Effector memory CD4-positive, alpha-beta T cell (primary cell): ENCODE results near the gene NUBPL.
"Not testable (repeated sequence)": the region's sequence is repeated elsewhere in the genome, so short reads cannot be mapped to it uniquely, and the experiment has no call there.

Experiments used
- DNase-seq, 3 donors: peaks; one replicate each; pipeline ENCODE4 v3.0.0-alpha.2; 2020
- H3K27ac ChIP-seq: 2 replicates; pipeline ENCODE4 v1.7.0; 2013; ENCODE audit warnings: mild to moderate bottlenecking, low read length, moderate library complexity; ENCODE audit not compliant: insufficient read depth, poor library complexity, severe bottlenecking
- H3K27me3 ChIP-seq: replicated peaks from 2 replicates; pipeline ENCODE4 v1.7.0; 2013; ENCODE audit warnings: mild to moderate bottlenecking, low read length; ENCODE audit not compliant: insufficient read depth, control insufficient read depth, poor library complexity, severe bottlenecking
- H3K36me3 ChIP-seq: 2 replicates; pipeline ENCODE4 v1.7.0; 2013; ENCODE audit warnings: mild to moderate bottlenecking, low read length, moderate library complexity; ENCODE audit not compliant: control insufficient read depth, insufficient read depth
- H3K4me1 ChIP-seq: 2 replicates; pipeline ENCODE4 v1.7.0; 2013; ENCODE audit warnings: low read length, mild to moderate bottlenecking; ENCODE audit not compliant: control insufficient read depth, insufficient read depth, poor library complexity, severe bottlenecking
- H3K4me3 ChIP-seq: 2 replicates; pipeline ENCODE4 v1.7.0; 2013; ENCODE audit warnings: low read length, low read depth, mild to moderate bottlenecking; ENCODE audit not compliant: insufficient read depth, poor library complexity, severe bottlenecking
- H3K9me3 ChIP-seq: 2 replicates; pipeline ENCODE4 v1.7.0; 2013; ENCODE audit warnings: mild to moderate bottlenecking, low read length, moderate library complexity; ENCODE audit not compliant: control insufficient read depth

NUBPL gene

GRCh38 chr14:31596342-31597095 is 35.3 kb downstream of the NUBPL start:
- Histone ChIP-seq H3K36me3 (no peaks in the 10 kb centered on the region), H3K4me1 (no peaks in the 10 kb centered on the region), H3K27me3 (no peaks in the 10 kb centered on the region), H3K27ac (no peak overlapping the region), H3K4me3 (no peak overlapping the region), H3K9me3 (no peaks in the 10 kb centered on the region)
- DNase-seq = no peak

GRCh38 chr14:31605702-31606101 is 44.5 kb downstream of the NUBPL start:
- H3K4me1 ChIP-seq = no peaks in the 10 kb centered on the region
- H3K27ac ChIP-seq = no peak overlapping the region
- H3K9me3 ChIP-seq = no peaks in the 10 kb centered on the region
- H3K36me3 ChIP-seq = peaks cover 5% of the 10 kb centered on the region
- H3K4me3 ChIP-seq = no peak overlapping the region
- no peak for DNase-seq
- no peaks in the 10 kb centered on the region for H3K27me3 ChIP-seq

- no peak overlapping the region for H3K4me3 ChIP-seq
- no peaks in the 10 kb centered on the region for H3K4me1 ChIP-seq
- no peak for DNase-seq
- H3K27me3 ChIP-seq = no peaks in the 10 kb centered on the region
- no peaks in the 10 kb centered on the region for H3K9me3 ChIP-seq
- H3K27ac ChIP-seq = no peak overlapping the region
- no peaks in the 10 kb centered on the region for H3K36me3 ChIP-seq
These were observed 50.7 kb downstream of the NUBPL start for GRCh38 chr14:31611778-31612433.

GRCh38 chr14:31613188-31613587 is 52.0 kb downstream of the NUBPL start:
- H3K4me1 ChIP-seq = no peaks in the 10 kb centered on the region
- no peaks in the 10 kb centered on the region for H3K27me3 ChIP-seq
- H3K4me3 ChIP-seq = no peak overlapping the region
- no peak overlapping the region for H3K27ac ChIP-seq
- no peaks in the 10 kb centered on the region for H3K36me3 ChIP-seq
- no peak for DNase-seq
- H3K9me3 ChIP-seq = no peaks in the 10 kb centered on the region

DNA sequence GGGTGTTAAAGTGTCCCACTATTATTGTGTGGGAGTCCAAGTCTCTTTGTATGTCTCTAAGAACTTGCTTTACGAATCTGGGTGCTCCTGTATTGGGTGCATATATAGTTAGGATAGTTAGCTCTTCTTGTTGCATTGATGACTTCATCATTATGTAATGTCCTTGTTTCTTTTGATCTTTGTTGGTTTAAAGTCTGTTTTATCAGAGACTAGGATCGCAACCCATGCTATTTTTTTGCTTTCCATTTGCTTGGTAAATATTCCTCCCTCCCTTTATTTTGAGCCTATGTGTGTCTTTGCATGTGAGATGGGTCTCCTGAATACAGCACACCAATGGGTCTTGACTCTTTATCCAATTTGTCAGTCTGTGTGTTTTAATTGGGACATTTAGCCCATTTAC is 57.7 kb downstream of the NUBPL start:
- not testable (repeated sequence) for H3K4me3 ChIP-seq, H3K36me3 ChIP-seq, DNase-seq, H3K9me3 ChIP-seq, H3K27me3 ChIP-seq, H3K4me1 ChIP-seq, H3K27ac ChIP-seq

GRCh38 chr14:31619440-31619839 is 58.2 kb downstream of the NUBPL start:
- Histone ChIP-seq H3K4me3 (no peak overlapping the region), H3K27ac (no peak overlapping the region), H3K4me1 (no peaks in the 10 kb centered on the region), H3K9me3 (no peaks in the 10 kb centered on the region), H3K36me3 (peaks cover 3% of the 10 kb centered on the region), H3K27me3 (no peaks in the 10 kb centered on the region)
- DNase-seq = no peak

DNA sequence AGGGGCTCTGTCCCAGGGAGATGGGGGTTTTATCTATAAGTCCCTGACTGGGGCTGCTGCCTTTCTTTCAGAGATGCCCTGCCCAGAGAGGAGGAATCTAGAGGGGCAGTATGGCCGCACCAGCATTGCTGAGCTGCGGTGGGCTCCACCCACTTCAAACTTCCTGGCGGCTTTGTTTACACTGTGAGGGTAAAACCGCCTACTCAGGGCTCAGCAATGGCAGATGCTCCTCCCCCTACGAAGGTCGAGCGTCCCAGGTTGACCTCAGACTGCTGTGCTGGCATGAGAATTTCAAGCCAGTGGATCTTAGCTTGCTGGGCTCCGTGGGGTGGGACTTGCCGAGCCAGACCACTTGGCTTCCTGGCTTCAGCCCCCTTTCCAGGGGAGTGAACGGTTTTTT is 59.7 kb downstream of the NUBPL start:
- DNase-seq, H3K4me1 ChIP-seq, H3K27ac ChIP-seq, H3K4me3 ChIP-seq, H3K36me3 ChIP-seq, H3K27me3 ChIP-seq, H3K9me3 ChIP-seq: not testable (repeated sequence)

DNA sequence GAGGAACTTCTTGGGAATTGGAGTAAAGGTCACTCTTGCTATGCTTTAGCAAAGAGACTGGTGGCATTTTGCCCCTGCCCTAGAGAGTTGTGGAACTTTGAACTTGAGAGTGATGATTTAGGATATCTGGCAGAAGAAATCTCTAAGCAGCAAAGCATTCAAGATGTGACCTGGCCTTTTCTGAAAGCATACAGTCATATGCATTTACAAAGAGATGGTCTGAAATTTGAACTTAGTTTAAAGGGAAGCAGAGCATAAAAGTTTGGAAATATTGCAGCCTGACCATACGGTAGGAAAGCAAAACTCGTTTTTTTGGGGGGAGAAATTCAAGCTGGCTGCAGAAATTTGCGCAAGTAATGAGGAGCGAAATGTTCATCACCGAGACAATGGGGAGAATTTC is 60.9 kb downstream of the NUBPL start:
- Histone ChIP-seq H3K27me3 (no peaks in the 10 kb centered on the region), H3K27ac (no peak overlapping the region), H3K4me3 (no peak overlapping the region), H3K9me3 (no peaks in the 10 kb centered on the region), H3K36me3 (peaks cover 3% of the 10 kb centered on the region), H3K4me1 (no peaks in the 10 kb centered on the region)
- DNase-seq = no peak

DNA sequence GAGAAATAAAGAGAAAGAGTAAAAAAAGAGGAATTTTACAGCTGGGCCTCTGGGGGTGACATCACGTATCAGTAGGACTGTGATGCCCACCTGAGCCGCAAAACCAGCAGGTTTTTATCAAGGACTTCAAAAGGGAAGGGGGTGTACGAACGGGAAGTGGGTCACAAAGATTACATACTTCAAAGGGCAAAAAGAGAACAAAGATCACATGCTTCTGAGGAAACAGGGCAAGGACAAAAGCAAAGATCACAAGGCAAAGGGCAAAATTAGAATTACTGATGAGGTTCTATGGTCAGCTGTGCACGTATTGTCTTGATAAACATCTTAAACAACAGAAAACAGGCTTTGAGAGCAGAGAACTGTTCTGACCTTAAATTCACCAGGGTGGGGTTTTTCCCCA is 91.7 kb downstream of the NUBPL start:
- H3K9me3 ChIP-seq, H3K27ac ChIP-seq: not testable (repeated sequence)

DNA sequence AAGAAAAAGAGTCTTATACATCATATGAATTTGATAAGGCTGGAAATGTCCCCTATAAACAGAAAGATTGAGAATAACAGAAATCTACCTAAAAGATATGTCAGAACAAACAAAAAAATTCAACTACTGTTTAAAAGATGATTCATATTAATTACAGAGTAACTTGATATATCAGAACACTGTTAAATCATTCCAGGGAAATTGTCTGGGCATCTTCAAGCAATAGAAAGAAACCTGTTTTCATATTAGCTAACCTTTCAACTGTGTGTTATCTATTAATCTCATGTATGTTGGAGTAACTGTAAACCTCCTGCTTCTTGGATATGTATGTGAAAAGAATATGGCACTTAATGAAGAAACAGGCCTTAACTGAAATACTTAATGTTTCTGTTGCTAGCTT is 96.7 kb downstream of the NUBPL start:
- no peak overlapping the region for H3K27ac ChIP-seq
- DNase-seq = no peak
- H3K36me3 ChIP-seq = no peaks in the 10 kb centered on the region
- H3K4me1 ChIP-seq = no peaks in the 10 kb centered on the region
- H3K4me3 ChIP-seq = no peak overlapping the region
- peaks cover 4% of the 10 kb centered on the region for H3K9me3 ChIP-seq
- no peaks in the 10 kb centered on the region for H3K27me3 ChIP-seq

More for the DNA sequence above, 91.7 kb downstream of the NUBPL start:
- not testable (repeated sequence) for H3K36me3 ChIP-seq, H3K4me1 ChIP-seq, H3K27me3 ChIP-seq, DNase-seq, H3K4me3 ChIP-seq
